ENCODE measurements around the gene CHMP4B. TPM values are rescaled to one million over a fixed set of nuclear protein-coding genes. Genes with fewer than 3 reads are reported as not detected.

CHMP4B gene
- total RNA-seq, 1 experiment from 2014 or later: 87.5 TPM

DNA sequence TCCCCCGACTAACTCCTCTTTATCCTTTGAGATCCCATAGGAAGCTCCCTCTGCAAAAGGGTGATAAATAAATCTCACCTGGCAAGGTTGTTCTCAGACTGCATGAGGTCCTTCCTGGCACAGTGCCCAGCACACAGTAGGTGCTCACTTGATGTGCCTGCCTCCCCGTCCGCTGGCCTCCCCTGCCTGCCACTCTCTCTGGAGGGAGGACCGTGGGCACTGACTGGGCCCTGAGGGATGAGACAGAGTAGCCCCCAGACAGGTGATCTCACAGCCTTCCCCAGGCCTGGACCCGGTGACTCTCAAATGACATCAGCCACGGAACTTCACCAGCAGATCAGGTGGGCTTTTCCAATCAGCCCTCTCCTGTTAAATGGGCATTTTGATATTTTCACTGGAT is 57.4 kb downstream of the CHMP4B start:
- intact Hi-C loops (cut with micrococcal nuclease; ENCODE audit: unreplicated experiment) (loop anchor here (5.0 kb wide), 1 partner anchor 199 kb away; no protein-coding TSS in a partner anchor), in situ Hi-C loops (cut with HindIII; ENCODE audit: low pct_unique_long_range_greater_than_20kb, low sequenced_read_pairs) (no loop called here)
- Histone ChIP-seq H3K9me3 (ENCODE audit: control insufficient read depth, insufficient read depth, low read depth, low read length) (no peaks in the 10 kb centered on the region), H3K4me3 (ENCODE audit: low read depth in 2 of 2, low read length in 2 of 2) (no peak overlapping the region), H3K36me3 (ENCODE audit: control insufficient read depth, insufficient read depth, low read length) (no peaks in the 10 kb centered on the region), H3K4me1 (ENCODE audit: control insufficient read depth, insufficient read depth, low read length) (peaks cover 16% of the 10 kb centered on the region), H3K27me3 (ENCODE audit: control insufficient read depth, insufficient read depth, low read length) (no peaks in the 10 kb centered on the region), H3K27ac (ENCODE audit: low read length) (no peak overlapping the region)
- TF ChIP-seq POLR2AphosphoS5 (IDR thresholded peaks at IDR 0.05; ENCODE audit: low read depth, low read length) (no peak), TCF7L2 (IDR thresholded peaks at IDR 0.05; ENCODE audit: low read depth, low read length) (no peak), SIN3A (IDR thresholded peaks at IDR 0.05; ENCODE audit: borderline replicate concordance, insufficient read depth, low read depth, low read length) (no peak)
- TF ChIP-seq, protein P1, sequence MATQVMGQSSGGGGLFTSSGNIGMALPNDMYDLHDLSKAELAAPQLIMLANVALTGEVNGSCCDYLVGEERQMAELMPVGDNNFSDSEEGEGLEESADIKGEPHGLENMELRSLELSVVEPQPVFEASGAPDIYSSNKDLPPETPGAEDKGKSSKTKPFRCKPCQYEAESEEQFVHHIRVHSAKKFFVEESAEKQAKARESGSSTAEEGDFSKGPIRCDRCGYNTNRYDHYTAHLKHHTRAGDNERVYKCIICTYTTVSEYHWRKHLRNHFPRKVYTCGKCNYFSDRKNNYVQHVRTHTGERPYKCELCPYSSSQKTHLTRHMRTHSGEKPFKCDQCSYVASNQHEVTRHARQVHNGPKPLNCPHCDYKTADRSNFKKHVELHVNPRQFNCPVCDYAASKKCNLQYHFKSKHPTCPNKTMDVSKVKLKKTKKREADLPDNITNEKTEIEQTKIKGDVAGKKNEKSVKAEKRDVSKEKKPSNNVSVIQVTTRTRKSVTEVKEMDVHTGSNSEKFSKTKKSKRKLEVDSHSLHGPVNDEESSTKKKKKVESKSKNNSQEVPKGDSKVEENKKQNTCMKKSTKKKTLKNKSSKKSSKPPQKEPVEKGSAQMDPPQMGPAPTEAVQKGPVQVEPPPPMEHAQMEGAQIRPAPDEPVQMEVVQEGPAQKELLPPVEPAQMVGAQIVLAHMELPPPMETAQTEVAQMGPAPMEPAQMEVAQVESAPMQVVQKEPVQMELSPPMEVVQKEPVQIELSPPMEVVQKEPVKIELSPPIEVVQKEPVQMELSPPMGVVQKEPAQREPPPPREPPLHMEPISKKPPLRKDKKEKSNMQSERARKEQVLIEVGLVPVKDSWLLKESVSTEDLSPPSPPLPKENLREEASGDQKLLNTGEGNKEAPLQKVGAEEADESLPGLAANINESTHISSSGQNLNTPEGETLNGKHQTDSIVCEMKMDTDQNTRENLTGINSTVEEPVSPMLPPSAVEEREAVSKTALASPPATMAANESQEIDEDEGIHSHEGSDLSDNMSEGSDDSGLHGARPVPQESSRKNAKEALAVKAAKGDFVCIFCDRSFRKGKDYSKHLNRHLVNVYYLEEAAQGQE (IDR thresholded peaks at IDR 0.05; ENCODE audit: insufficient read depth in 1 of 2, low read depth in 2 of 2, low read length in 1 of 2): no peak
- TF ChIP-seq, protein P2, sequence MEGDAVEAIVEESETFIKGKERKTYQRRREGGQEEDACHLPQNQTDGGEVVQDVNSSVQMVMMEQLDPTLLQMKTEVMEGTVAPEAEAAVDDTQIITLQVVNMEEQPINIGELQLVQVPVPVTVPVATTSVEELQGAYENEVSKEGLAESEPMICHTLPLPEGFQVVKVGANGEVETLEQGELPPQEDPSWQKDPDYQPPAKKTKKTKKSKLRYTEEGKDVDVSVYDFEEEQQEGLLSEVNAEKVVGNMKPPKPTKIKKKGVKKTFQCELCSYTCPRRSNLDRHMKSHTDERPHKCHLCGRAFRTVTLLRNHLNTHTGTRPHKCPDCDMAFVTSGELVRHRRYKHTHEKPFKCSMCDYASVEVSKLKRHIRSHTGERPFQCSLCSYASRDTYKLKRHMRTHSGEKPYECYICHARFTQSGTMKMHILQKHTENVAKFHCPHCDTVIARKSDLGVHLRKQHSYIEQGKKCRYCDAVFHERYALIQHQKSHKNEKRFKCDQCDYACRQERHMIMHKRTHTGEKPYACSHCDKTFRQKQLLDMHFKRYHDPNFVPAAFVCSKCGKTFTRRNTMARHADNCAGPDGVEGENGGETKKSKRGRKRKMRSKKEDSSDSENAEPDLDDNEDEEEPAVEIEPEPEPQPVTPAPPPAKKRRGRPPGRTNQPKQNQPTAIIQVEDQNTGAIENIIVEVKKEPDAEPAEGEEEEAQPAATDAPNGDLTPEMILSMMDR (IDR thresholded peaks at IDR 0.05): no peak
- DNase-seq (ENCODE audit: low read depth, low spot score) (no peak), ATAC-seq (no peak)
- ChIA-PET POLR2A (no interaction called here), CTCF (no interaction called here)
- BruUV-seq (replicated peaks): no TSS peak

DNA sequence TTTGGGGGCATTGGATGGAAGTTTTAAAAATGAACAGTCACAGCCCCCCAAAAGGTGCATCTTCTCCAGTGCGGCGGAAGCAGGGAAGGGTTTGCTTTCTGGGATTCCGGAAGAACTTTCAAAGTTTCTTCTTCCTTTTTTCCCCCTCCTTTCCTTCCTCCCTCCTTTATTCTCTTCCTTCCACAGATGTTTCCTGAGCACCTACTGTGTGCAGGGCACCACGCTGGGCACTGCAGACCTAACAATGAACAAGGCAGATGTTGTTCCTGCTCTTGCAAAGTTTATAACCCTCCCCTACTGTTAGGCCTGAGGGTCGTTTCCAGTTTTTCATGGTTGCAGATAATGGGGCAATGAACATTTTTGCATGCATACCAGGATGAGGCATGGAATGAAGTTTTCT is 58.1 kb downstream of the CHMP4B start:
- ATAC-seq (no peak), DNase-seq (ENCODE audit: low read depth, low spot score) (no peak)
- Histone ChIP-seq H3K27me3 (ENCODE audit: control insufficient read depth, insufficient read depth, low read length) (no peaks in the 10 kb centered on the region), H3K4me1 (ENCODE audit: control insufficient read depth, insufficient read depth, low read length) (peaks cover 13% of the 10 kb centered on the region; the same call in 1 of the 2 replicates), H3K27ac (ENCODE audit: low read length) (no peak overlapping the region), H3K36me3 (ENCODE audit: control insufficient read depth, insufficient read depth, low read length) (no peaks in the 10 kb centered on the region), H3K9me3 (ENCODE audit: control insufficient read depth, insufficient read depth, low read depth, low read length) (no peaks in the 10 kb centered on the region), H3K4me3 (ENCODE audit: low read depth in 2 of 2, low read length in 2 of 2) (no peak overlapping the region)
- intact Hi-C loops (cut with micrococcal nuclease; ENCODE audit: unreplicated experiment): loop anchor here (5.0 kb wide), 1 partner anchor 198 kb away; no protein-coding TSS in a partner anchor
- in situ Hi-C loops (cut with HindIII; ENCODE audit: low pct_unique_long_range_greater_than_20kb, low sequenced_read_pairs): no loop called here
- ChIA-PET POLR2A (no interaction called here), CTCF (no interaction called here)
- TF ChIP-seq SIN3A (IDR thresholded peaks at IDR 0.05; ENCODE audit: borderline replicate concordance, insufficient read depth, low read depth, low read length) (no peak), POLR2AphosphoS5 (IDR thresholded peaks at IDR 0.05; ENCODE audit: low read depth, low read length) (no peak), TCF7L2 (IDR thresholded peaks at IDR 0.05; ENCODE audit: low read depth, low read length) (no peak)
- TF ChIP-seq, protein P1 (IDR thresholded peaks at IDR 0.05; ENCODE audit: insufficient read depth in 1 of 2, low read depth in 2 of 2, low read length in 1 of 2): no peak
- TF ChIP-seq, protein P2 (IDR thresholded peaks at IDR 0.05): no peak
- BruUV-seq (replicated peaks): no TSS peak
